Activated T-helper 2 cell treated with anti-CD3 and anti-CD28 coated beads, Interferon-gamma antibody, Interleukin-2, Interleukin-4, amounts not matched to agents 10 μg/mL and 5 μg/mL and 100 μg/mL, durations not matched to agents 14 hours and 24 hours and 36 hours (primary cell): ENCODE measurements around the gene ZC3H7A. TPM values are rescaled to one million over a fixed set of nuclear protein-coding genes. Genes with fewer than 3 reads are reported as not detected.

Experiments used
- total RNA-seq: library from RNA; stranded (reverse); gene quantifications from 2 replicates; pipeline ENCODE4 v1.2.3, GENCODE V29; 2022

ZC3H7A gene
- total RNA-seq, 1 donor from 2014 or later, result 63.4 TPM

Other genes with a start within 250 kb of the ZC3H7A start
- gene LITAF, start 210.3 kb downstream of the ZC3H7A start, total RNA-seq, result 121 and 135 TPM in 2 replicates
- gene SNN, start 128.8 kb downstream of the ZC3H7A start, total RNA-seq, result 8.6 and 9.5 TPM in 2 replicates
- gene TXNDC11, start 54.4 kb downstream of the ZC3H7A start, total RNA-seq, result 48.0 and 53.0 TPM in 2 replicates
- 326 and 348 TPM in 2 replicates for gene RSL1D1, start 54.3 kb upstream of the ZC3H7A start, total RNA-seq
- 216 and 226 TPM in 2 replicates for gene GSPT1, start 118.7 kb upstream of the ZC3H7A start, total RNA-seq
- gene NPIPB2, start 144.8 kb upstream of the ZC3H7A start, total RNA-seq, result 13.2 and 14.9 TPM in 2 replicates
- not detected in 2 replicates for gene TNFRSF17, start 168.0 kb upstream of the ZC3H7A start, total RNA-seq
- 11.3 and 11.8 TPM in 2 replicates for gene SNX29, start 179.5 kb upstream of the ZC3H7A start, total RNA-seq